HG03460 (cell line): ENCODE data around the gene CAMKMT.

Experiments used
- ATAC-seq: cut with Tn5 transposase; IDR thresholded peaks from one replicate; pipeline ENCODE4 v1.9.1; 2021; ENCODE audit not compliant: unreplicated experiment

CAMKMT gene

GRCh38 chr2:44819061-44819460 lies 457.3 kb downstream of the CAMKMT start:
- ATAC-seq: no peak

- no peak for ATAC-seq
These were observed 459.8 kb downstream of the CAMKMT start for GRCh38 chr2:44821500-44821899.

GRCh38 chr2:44822174-44822573 lies 460.4 kb downstream of the CAMKMT start:
- no peak for ATAC-seq
